ACHN (cell line): Measurements from ENCODE around the gene CAPRIN2.
A peak's percentile ranks its signal among the peaks of the same experiment; 100 is the strongest.

Source experiments
- DNase-seq: peaks from one replicate; pipeline ENCODE4 v3.0.0-alpha.2; 2015
- in situ Hi-C: cut with HindIII; loops from 2 replicates; pipeline ENCODE4 v1.10.0; 2017; ENCODE audit warnings: low sequenced_read_pairs, low pct_ligation_motif_present, low pct_unique_long_range_greater_than_20kb

CAPRIN2 gene

GRCh38 chr12:30779178-30779577 is 24.4 kb upstream of the CAPRIN2 start:
- in situ Hi-C loops: no loop called here
- no peak for DNase-seq

GRCh38 chr12:30774599-30774998 is 19.8 kb upstream of the CAPRIN2 start:
- in situ Hi-C loops: no loop called here

GRCh38 chr12:30769802-30770201 is 15.1 kb upstream of the CAPRIN2 start:
- in situ Hi-C loops: no loop called here
- no peak for DNase-seq

More at GRCh38 chr12:30774599-30774998, 19.8 kb upstream of the CAPRIN2 start:
- no peak for DNase-seq

GRCh38 chr12:30764251-30764650 is 9.5 kb upstream of the CAPRIN2 start:
- in situ Hi-C loops: no loop called here
- no peak for DNase-seq

GRCh38 chr12:30763053-30763452 is 8.3 kb upstream of the CAPRIN2 start:
- in situ Hi-C loops: no loop called here
- DNase-seq: no peak

- in situ Hi-C loops: no loop called here
Observed at GRCh38 chr12:30761730-30762129, 7.0 kb upstream of the CAPRIN2 start.

GRCh38 chr12:30757316-30757715 is 2.6 kb upstream of the CAPRIN2 start:
- in situ Hi-C loops: no loop called here
- DNase-seq: no peak

More at GRCh38 chr12:30761730-30762129, 7.0 kb upstream of the CAPRIN2 start:
- no peak for DNase-seq

GRCh38 chr12:30756074-30756473 is 1.3 kb upstream of the CAPRIN2 start:
- DNase-seq: no peak
- in situ Hi-C loops: no loop called here

GRCh38 chr12:30755395-30755762 is 628 bp upstream of the CAPRIN2 start:
- no peak for DNase-seq
- in situ Hi-C loops: no loop called here

GRCh38 chr12:30754383-30754749 is 385 bp downstream of the CAPRIN2 start:
- no peak for DNase-seq
- in situ Hi-C loops: no loop called here

- DNase-seq: peak; percentile 35
- in situ Hi-C loops: no loop called here
Observed at GRCh38 chr12:30753751-30754382, 884 bp downstream of the CAPRIN2 start.

- in situ Hi-C loops: no loop called here
- DNase-seq: peak; percentile 57
Observed at GRCh38 chr12:30753233-30753632, 1.5 kb downstream of the CAPRIN2 start.

GRCh38 chr12:30752255-30752654 is 2.5 kb downstream of the CAPRIN2 start:
- DNase-seq: no peak
- in situ Hi-C loops: no loop called here

- in situ Hi-C loops: no loop called here
- no peak for DNase-seq
Observed at GRCh38 chr12:30748147-30748546, 6.6 kb downstream of the CAPRIN2 start.

- no peak for DNase-seq
- in situ Hi-C loops: no loop called here
Observed at GRCh38 chr12:30746190-30746589, 8.6 kb downstream of the CAPRIN2 start.

GRCh38 chr12:30744321-30744720 is 10.4 kb downstream of the CAPRIN2 start:
- no peak for DNase-seq
- in situ Hi-C loops: no loop called here

GRCh38 chr12:30740274-30740673 is 14.5 kb downstream of the CAPRIN2 start:
- in situ Hi-C loops: no loop called here
- no peak for DNase-seq

GRCh38 chr12:30739020-30739419 is 15.7 kb downstream of the CAPRIN2 start:
- in situ Hi-C loops: no loop called here

GRCh38 chr12:30732954-30733637 is 21.7 kb downstream of the CAPRIN2 start:
- in situ Hi-C loops: no loop called here
- no peak for DNase-seq

More at GRCh38 chr12:30739020-30739419, 15.7 kb downstream of the CAPRIN2 start:
- no peak for DNase-seq

- DNase-seq: no peak
- in situ Hi-C loops: no loop called here
Observed at GRCh38 chr12:30730011-30730410, 24.7 kb downstream of the CAPRIN2 start.
